IMR-90 (cell line): ENCODE measurements around the gene ZNF708. TPM values are rescaled to one million over a fixed set of nuclear protein-coding genes. Genes with fewer than 3 reads are reported as not detected.
"Not testable (repeated sequence)": the region's sequence is repeated elsewhere in the genome, so short reads cannot be mapped to it uniquely, and the experiment has no call there.

Source experiments
- ATAC-seq: fragments of 200-7000 bp; cut with Tn5 transposase; 2 replicates; pipeline ENCODE4 v1.9.1; 2020; ENCODE audit warnings: low read depth, mild to moderate bottlenecking, moderate library complexity
- BruUV-seq: library from RNA; stranded (reverse); fragments of 400-500 nt; replicated peaks from 2 replicates; lab custom pipeline; 2021; lab: Mats Ljungman, UMichigan
- CTCF ChIA-PET: fragments of 300-600 bp; formaldehyde crosslinking; extraction: SDS; loops from one replicate; lab custom pipeline; 2021; ENCODE audit warnings: antibody characterized with exemption; lab: Yijun Ruan, JAX
- POLR2A ChIA-PET: fragments of 300-600 bp; sonication (Branson Sonifier 250); formaldehyde crosslinking; loops from one replicate; lab custom pipeline; 2022; ENCODE audit warnings: antibody characterized with exemption; ENCODE audit not compliant: unreplicated experiment; lab: Charles Lee
- DNase-seq: peaks from one replicate; pipeline ENCODE4 v3.0.0; 2013
- H2AFZ ChIP-seq: replicated peaks from 2 replicates; pipeline ENCODE3; 2013; ENCODE audit warnings: low read length, mild to moderate bottlenecking; ENCODE audit not compliant: poor library complexity
- H2AK5ac ChIP-seq: 2 replicates; pipeline ENCODE4 v1.6.1; 2013; ENCODE audit warnings: low read depth, low read length, inconsistent platforms
- H2AK9ac ChIP-seq: replicated peaks from 2 replicates; pipeline ENCODE3; 2013; ENCODE audit warnings: mild to moderate bottlenecking, low read depth, low read length, moderate library complexity; ENCODE audit not compliant: poor library complexity
- H2BK120ac ChIP-seq: 2 replicates; pipeline ENCODE4 v1.6.1; 2013; ENCODE audit warnings: low read depth, low read length, inconsistent platforms
- H2BK15ac ChIP-seq: 3 replicates; pipeline ENCODE4 v1.6.1; 2013; ENCODE audit warnings: low read depth, low read length, inconsistent platforms
- H2BK20ac ChIP-seq: 2 replicates; pipeline ENCODE4 v1.6.1; 2013; ENCODE audit warnings: low read depth, mild to moderate bottlenecking, inconsistent platforms, low read length, moderate library complexity
- H2BK5ac ChIP-seq: 2 replicates; pipeline ENCODE4 v1.6.1; 2013; ENCODE audit warnings: mild to moderate bottlenecking, low read depth, low read length, inconsistent platforms; ENCODE audit not compliant: poor library complexity, severe bottlenecking
- H3K14ac ChIP-seq: replicated peaks from 2 replicates; pipeline ENCODE4 v1.6.1; 2013; ENCODE audit warnings: low read depth, low read length, inconsistent platforms
- H3K18ac ChIP-seq: 2 replicates; pipeline ENCODE4 v1.6.1; 2013; ENCODE audit warnings: low read depth, low read length, control low read depth
- H3K23ac ChIP-seq: 2 replicates; pipeline ENCODE4 v1.6.1; 2013; ENCODE audit warnings: low read depth, low read length, inconsistent platforms
- H3K27ac ChIP-seq: 2 replicates; pipeline ENCODE4 v1.5.1; 2013; ENCODE audit warnings: mild to moderate bottlenecking, control low read depth, low read length; ENCODE audit not compliant: insufficient read depth
- H3K27me3 ChIP-seq: 2 replicates; pipeline ENCODE4 v1.6.1; 2013; ENCODE audit warnings: low read length; ENCODE audit not compliant: control insufficient read depth, insufficient read depth
- H3K36me3 ChIP-seq: 2 replicates; pipeline ENCODE4 v1.6.1; 2013; ENCODE audit warnings: low read length, mixed read lengths; ENCODE audit not compliant: control insufficient read depth, insufficient read depth
- H3K4ac ChIP-seq: 2 replicates; pipeline ENCODE4 v1.6.1; 2013; ENCODE audit warnings: low read depth, low read length, inconsistent platforms
- H3K4me1 ChIP-seq: 2 replicates; pipeline ENCODE4 v1.6.1; 2013; ENCODE audit warnings: low read length, mixed read lengths; ENCODE audit not compliant: control insufficient read depth, insufficient read depth
- H3K4me2 ChIP-seq: 2 replicates; pipeline ENCODE4 v1.6.1; 2013; ENCODE audit warnings: low read depth, mild to moderate bottlenecking, control low read depth, low read length, moderate library complexity
- H3K4me3 ChIP-seq: 2 replicates; pipeline ENCODE4 v1.5.1; 2013; ENCODE audit warnings: low read depth, mild to moderate bottlenecking, control low read depth, low read length, moderate library complexity; ENCODE audit not compliant: insufficient read depth
- H3K56ac ChIP-seq: 2 replicates; pipeline ENCODE4 v1.6.1; 2013; ENCODE audit warnings: low read length, inconsistent platforms; ENCODE audit not compliant: insufficient read depth; ENCODE audit errors: extremely low read depth
- H3K79me1 ChIP-seq, 2 experiments: 2 replicates each; pipeline ENCODE4 v1.6.1; 2013; ENCODE audit warnings: low read length in 2 of 2, inconsistent platforms in 1 of 2, low read depth in 1 of 2
- H3K9ac ChIP-seq: 2 replicates; pipeline ENCODE4 v1.6.1; 2013; ENCODE audit warnings: low read depth, low read length, control low read depth
- H3K9me1 ChIP-seq: 2 replicates; pipeline ENCODE4 v1.6.1; 2013; ENCODE audit warnings: low read length, inconsistent platforms; ENCODE audit not compliant: insufficient read depth
- H3K9me3 ChIP-seq: 2 replicates; pipeline ENCODE4 v1.6.1; 2013; ENCODE audit warnings: low read length; ENCODE audit not compliant: control insufficient read depth, insufficient read depth
- H4K20me1 ChIP-seq: 2 replicates; pipeline ENCODE4 v1.6.1; 2013; ENCODE audit warnings: low read length, inconsistent platforms; ENCODE audit not compliant: insufficient read depth
- H4K5ac ChIP-seq: 2 replicates; pipeline ENCODE4 v1.6.1; 2013; ENCODE audit warnings: mild to moderate bottlenecking, low read depth, low read length, control low read depth
- H4K8ac ChIP-seq, 2 experiments: 2 replicates each; pipeline ENCODE4 v1.6.1; 2013; ENCODE audit warnings: low read depth in 2 of 2, low read length in 2 of 2, control low read depth in 1 of 2, inconsistent platforms in 1 of 2
- H4K91ac ChIP-seq: 2 replicates; pipeline ENCODE4 v1.6.1; 2013; ENCODE audit warnings: low read depth, low read length, inconsistent platforms; ENCODE audit not compliant: insufficient read depth
- whole genome bisulfite sequencing, 2 experiments: methylation state at CpG; one replicate each; pipeline versions ENCODE4 v1.1.5 to v1.1.7; 2013; ENCODE audit warnings: missing lambda C conversion rate in 2 of 2; ENCODE audit not compliant: insufficient read length in 1 of 2; ENCODE audit errors: extremely low coverage in 2 of 2; 5-methylcytosine and 5-hydroxymethylcytosine counted together
- dilution Hi-C: fragments of 300-500 bp; cut with HindIII; formaldehyde crosslinking; loops from one replicate; pipeline ENCODE4 v1.14.3; 2018; ENCODE audit warnings: low sequenced_read_pairs; ENCODE audit not compliant: unreplicated experiment
- in situ Hi-C: fragments of 300-500 bp; cut with MboI; formaldehyde crosslinking; loops from 3 replicates; pipeline ENCODE4 v1.14.3; 2019; ENCODE audit warnings: low sequenced_read_pairs, inconsistent platforms, mixed read lengths
- intact Hi-C: fragments of 100-400 bp; cut with micrococcal nuclease; formaldehyde crosslinking; loops from 2 replicates; pipeline ENCODE4 v1.10.0; 2022
- polyA plus RNA-seq, 3 experiments: library from polyadenylated mRNA; depleted of rRNA; stranded (reverse); fragments of >200 nt; gene quantifications; 2 replicates each; pipeline ENCODE4 v1.2.3, GENCODE V29; 2012; ENCODE audit warnings: low replicate concordance in 1 of 3
- total RNA-seq: library from RNA; depleted of rRNA; stranded (reverse); fragments of >200 nt; gene quantifications from 2 replicates; pipeline ENCODE4 v1.2.3, GENCODE V29; 2012

Gene ZNF708
- total and polyA plus RNA-seq, 2 of the 4 experiments (the other 2 are of a cell fraction), result 1.7 to 4.7 TPM

GRCh38 chr19:21260848-21261381 is 68.3 kb downstream of the ZNF708 start:
- H3K4me1 ChIP-seq, dilution Hi-C loops, BruUV-seq: not testable (repeated sequence)

More at GRCh38 chr19:21260848-21261381, 68.3 kb downstream of the ZNF708 start:
- H3K23ac ChIP-seq, H2AK9ac ChIP-seq, H4K5ac ChIP-seq, H3K4me2 ChIP-seq, H2BK15ac ChIP-seq, H4K8ac ChIP-seq, H3K9me1 ChIP-seq, POLR2A ChIA-PET, H2AK5ac ChIP-seq, H3K27ac ChIP-seq, CTCF ChIA-PET, H3K27me3 ChIP-seq, H3K79me1 ChIP-seq, H2BK5ac ChIP-seq, H3K18ac ChIP-seq, in situ Hi-C loops, intact Hi-C loops, H2BK20ac ChIP-seq, H3K14ac ChIP-seq, H2AFZ ChIP-seq, H4K91ac ChIP-seq, H3K9ac ChIP-seq, ATAC-seq, H3K4ac ChIP-seq, DNase-seq, H3K56ac ChIP-seq, H4K20me1 ChIP-seq, H2BK120ac ChIP-seq, H3K36me3 ChIP-seq, H3K4me3 ChIP-seq: not testable (repeated sequence)
- peaks cover 29% of the 10 kb centered on the region for H3K9me3 ChIP-seq
- WGBS, 2 experiments, result 79% methylated on average over 10 of the region's 24 CpGs; no CpG with 5 or more reads in 1 of the 2 experiments
